Keratinocyte (primary cell): ENCODE results near the gene FJX1.

Experiments used
- CTCF ChIP-seq, 3 experiments: IDR thresholded peaks in 1 of 3; conservative IDR thresholded peaks in 1 of 3; optimal IDR thresholded peaks in 1 of 3; 2 replicates in 2 of 3; 3 replicates in 1 of 3; pipeline versions ENCODE3 to v1.5.1; 2011; ENCODE audit warnings: low read length in 3 of 3, mild to moderate bottlenecking in 3 of 3, moderate library complexity in 2 of 3, control low read depth in 1 of 3, inconsistent platforms in 1 of 3; ENCODE audit not compliant: insufficient read depth in 2 of 3; ENCODE audit errors: extremely low read depth in 1 of 3
- EZH2 ChIP-seq: IDR thresholded peaks from one replicate; pipeline ENCODE4 v1.6.1; 2012; ENCODE audit warnings: inconsistent platforms, mild to moderate bottlenecking, low read length, moderate library complexity

- TF ChIP-seq CTCF (optimal IDR thresholded peaks at IDR 0.05 in 1 of 3, IDR thresholded peaks at IDR 0.05 in 1 of 3, conservative IDR thresholded peaks at IDR 0.05 in 1 of 3; ENCODE audit: extremely low read depth in 1 of 3, insufficient read depth in 2 of 3, low read length in 3 of 3) (no peak), EZH2 (no peak)
Observed at GRCh38 chr11:35631891-35632290, 13.6 kb downstream of the FJX1 start.
